ENCODE measurements around the gene GHDC. TPM values are rescaled to one million over a fixed set of nuclear protein-coding genes. Genes with fewer than 3 reads are reported as not detected.
A peak's percentile ranks its signal among the peaks of the same experiment; 100 is the strongest.

The GHDC gene
- total and polyA plus RNA-seq, 2 of the 13 experiments (the other 11 are each of a cell fraction or from before 2014, with no cell fraction given): 15.4 to 22.5 TPM

DNA sequence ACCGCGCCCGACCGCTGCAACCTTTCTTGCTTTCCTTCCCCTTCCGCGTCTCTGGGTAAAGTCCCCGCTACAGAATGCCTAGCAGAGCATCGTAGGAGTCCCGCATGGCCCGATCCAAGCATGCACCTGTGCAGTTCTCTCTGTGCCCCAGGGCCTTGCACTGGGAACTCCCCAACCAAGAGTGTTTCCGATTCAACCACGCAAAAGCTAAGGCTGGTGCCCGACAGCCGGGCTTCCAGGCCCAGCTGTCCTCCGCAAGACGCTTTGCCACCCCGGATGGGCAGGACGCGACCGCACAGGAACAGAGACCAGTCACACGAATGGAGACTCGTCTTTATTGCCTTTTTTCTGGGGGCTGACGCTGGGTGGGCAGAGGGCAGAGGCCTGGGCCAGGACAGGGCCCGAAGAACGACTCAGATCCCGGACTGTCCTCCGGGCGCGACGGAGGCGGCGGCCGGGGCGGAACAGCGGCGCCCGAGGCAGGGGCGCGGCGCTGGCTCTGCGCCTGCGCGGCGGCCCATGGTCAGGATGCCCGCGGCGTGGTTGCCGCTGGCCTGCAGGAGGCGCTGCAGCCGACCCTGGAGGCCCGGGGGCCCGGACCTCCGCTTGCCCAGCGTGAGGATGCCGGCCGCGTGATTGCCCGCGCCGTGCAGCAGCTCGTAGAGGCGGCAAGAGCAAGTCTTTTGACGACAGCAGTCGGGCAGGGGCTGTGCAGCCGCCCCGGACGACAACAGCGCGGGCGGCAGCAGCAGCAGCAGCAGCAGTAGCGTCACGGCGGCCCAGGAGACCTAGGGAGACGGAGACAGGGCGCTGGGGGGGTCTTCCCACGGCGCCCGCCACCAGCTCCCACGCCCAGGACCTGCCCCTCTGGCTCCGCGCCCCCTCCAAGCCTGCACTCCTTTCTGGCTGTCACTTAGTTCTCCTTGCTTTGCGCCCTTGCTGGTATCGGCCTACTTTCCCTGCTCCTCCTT, 10.3 kb downstream of the GHDC start (continued):
- peak; percentile 82 for TF ChIP-seq ZNF468 (CRISPR knock-in tag; IDR thresholded peaks at IDR 0.05)
- no peak; the same call in 1 of the 2 replicates for TF ChIP-seq LRRFIP1 (CRISPR knock-in tag; conservative IDR thresholded peaks at IDR 0.05)
- no peak for TF ChIP-seq ZBTB39 (CRISPR knock-in tag; IDR thresholded peaks at IDR 0.05)
- TF ChIP-seq ZBTB49 (CRISPR knock-in tag; IDR thresholded peaks at IDR 0.05; ENCODE audit: borderline replicate concordance): no peak
- TF ChIP-seq GRHL1 (CRISPR knock-in tag; conservative IDR thresholded peaks at IDR 0.05): no peak
- TF ChIP-seq MTERF4 (CRISPR knock-in tag; IDR thresholded peaks at IDR 0.05): peak; percentile 71; the same call in 1 of the 2 replicates
- TF ChIP-seq ZNF597 (CRISPR knock-in tag; IDR thresholded peaks at IDR 0.05): no peak; the same call in 1 of the 2 replicates
- no peak for TF ChIP-seq ZNF737 (CRISPR knock-in tag; IDR thresholded peaks at IDR 0.05; ENCODE audit: borderline replicate concordance)
- TF ChIP-seq, protein P1, sequence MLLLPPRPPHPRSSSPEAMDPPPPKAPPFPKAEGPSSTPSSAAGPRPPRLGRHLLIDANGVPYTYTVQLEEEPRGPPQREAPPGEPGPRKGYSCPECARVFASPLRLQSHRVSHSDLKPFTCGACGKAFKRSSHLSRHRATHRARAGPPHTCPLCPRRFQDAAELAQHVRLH (CRISPR knock-in tag; IDR thresholded peaks at IDR 0.05; ENCODE audit: borderline replicate concordance, low read depth): peak; percentile 86
- peak; percentile 73 for TF ChIP-seq MYNN (CRISPR knock-in tag; IDR thresholded peaks at IDR 0.05; ENCODE audit: low read depth)
- TF ChIP-seq ZNF276 (CRISPR knock-in tag; IDR thresholded peaks at IDR 0.05; ENCODE audit: low read depth): peak; percentile 94
- peak; percentile 68 for TF ChIP-seq STAG1 (CRISPR knock-in tag; IDR thresholded peaks at IDR 0.05)
